Measurements from ENCODE around the gene TNFSF15.

GRCh38 chr9:114787214-114787613, 18.6 kb downstream of the TNFSF15 start:
- no peak for TF ChIP-seq CTCF (IDR thresholded peaks at IDR 0.05)
- TF ChIP-seq EZH2 (IDR thresholded peaks at IDR 0.05; ENCODE audit: borderline replicate concordance, insufficient read depth, low read depth, low read length, poor library complexity, severe bottlenecking), result no peak
